A673 (cell line): Measurements from ENCODE around the gene VEGFB. TPM values are rescaled to one million over a fixed set of nuclear protein-coding genes. Genes with fewer than 3 reads are reported as not detected.

Source experiments
- BruUV-seq: library from RNA; stranded (reverse); fragments of 400-500 nt; replicated peaks from 2 replicates; lab custom pipeline; 2021; lab: Mats Ljungman, UMichigan
- CTCF ChIA-PET: fragments of 300-600 bp; sonication (Branson Sonifier 250); formaldehyde crosslinking; loops from one replicate; lab custom pipeline; 2022; ENCODE audit warnings: antibody characterized with exemption; lab: Charles Lee
- POLR2A ChIA-PET: fragments of 300-600 bp; sonication (Branson Sonifier 250); formaldehyde crosslinking; loops from one replicate; lab custom pipeline; 2022; ENCODE audit warnings: antibody characterized with exemption; ENCODE audit not compliant: low non-redundant PET; lab: Charles Lee
- DNase-seq: peaks from one replicate; pipeline ENCODE4 v3.0.0-alpha.2; 2015; ENCODE audit warnings: low spot score
- H3K27ac ChIP-seq: fragments of 200-600 bp; sonication (generic); 2 replicates; pipeline ENCODE4 v1.5.1; 2016; ENCODE audit warnings: mixed run types, low read depth, mild to moderate bottlenecking, mixed read lengths, antibody characterized with exemption, low read length; ENCODE audit not compliant: poor library complexity, severe bottlenecking
- H3K27me3 ChIP-seq: fragments of 200-600 bp; sonication (generic); replicated peaks from 2 replicates; pipeline ENCODE4 v1.6.1; 2017; ENCODE audit warnings: mixed run types, low read depth, mild to moderate bottlenecking, mixed read lengths, antibody characterized with exemption, low read length; ENCODE audit not compliant: insufficient read depth, poor library complexity
- H3K36me3 ChIP-seq: fragments of 200-600 bp; sonication (generic); 2 replicates; pipeline ENCODE4 v1.6.1; 2016; ENCODE audit warnings: mixed run types, mild to moderate bottlenecking, mixed read lengths, antibody characterized with exemption, low read length; ENCODE audit not compliant: insufficient read depth, poor library complexity, severe bottlenecking
- H3K4me1 ChIP-seq: fragments of 200-600 bp; sonication (generic); 2 replicates; pipeline ENCODE4 v1.6.1; 2017; ENCODE audit warnings: mixed run types, mild to moderate bottlenecking, mixed read lengths, antibody characterized with exemption, low read length; ENCODE audit not compliant: insufficient read depth, poor library complexity, severe bottlenecking
- H3K4me3 ChIP-seq: fragments of 200-600 bp; sonication (generic); 2 replicates; pipeline ENCODE4 v1.5.1; 2016; ENCODE audit warnings: low read depth, mixed run types, mild to moderate bottlenecking, mixed read lengths, low read length; ENCODE audit not compliant: poor library complexity, severe bottlenecking
- H3K9me3 ChIP-seq: fragments of 200-600 bp; sonication (generic); 2 replicates; pipeline ENCODE4 v1.6.1; 2016; ENCODE audit warnings: mixed run types, low read depth, mild to moderate bottlenecking, mixed read lengths, antibody characterized with exemption, low read length; ENCODE audit not compliant: poor library complexity, severe bottlenecking
- EZH2 ChIP-seq: fragments of 200-600 bp; sonication (generic); IDR thresholded peaks from 2 replicates; pipeline ENCODE4 v1.6.1; 2017; ENCODE audit warnings: borderline replicate concordance, low read depth, mild to moderate bottlenecking, mixed read lengths, antibody characterized with exemption, low read length; ENCODE audit not compliant: poor library complexity, severe bottlenecking
- intact Hi-C: fragments of 100-400 bp; cut with micrococcal nuclease; formaldehyde crosslinking; loops from one replicate; pipeline ENCODE4 v1.10.0; 2022; ENCODE audit not compliant: unreplicated experiment
- total RNA-seq: library from RNA; stranded (reverse); gene quantifications from 2 replicates; pipeline ENCODE4 v1.2.3, GENCODE V29; 2021
- TF ChIP-seq, protein P1 (sequence below): fragments of 300-800, 200-600 bp; sonication (generic); conservative IDR thresholded peaks from 2 replicates; pipeline ENCODE4 v1.5.1; 2017; ENCODE audit warnings: low read depth, mild to moderate bottlenecking, antibody characterized with exemption, low read length, moderate library complexity, mixed read lengths

The VEGFB gene
- total RNA-seq, 1 experiment from 2014 or later = 93.3 TPM

DNA sequence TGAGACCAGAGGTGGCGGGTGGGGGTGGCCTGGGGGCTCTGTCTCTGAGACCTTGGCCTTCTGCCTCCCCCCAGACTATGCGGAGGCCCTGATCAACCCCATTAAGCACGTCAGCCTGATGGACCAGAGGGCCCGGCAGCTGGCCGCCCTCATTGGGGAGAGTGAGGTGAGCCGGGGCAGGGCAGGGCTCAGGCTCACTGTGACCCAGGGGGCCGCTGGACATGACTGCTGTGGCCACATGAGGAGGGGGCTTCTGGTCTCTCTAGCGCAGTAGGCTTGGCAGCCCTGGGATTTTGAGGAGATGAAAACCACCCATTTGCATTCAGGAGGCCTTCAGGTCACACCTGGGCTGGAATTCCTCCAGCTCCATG lies 29.5 kb downstream of the VEGFB start:
- POLR2A ChIA-PET = no interaction called here
- CTCF ChIA-PET = interaction anchor here (0.5 kb wide), 1 partner anchor 22 kb away, joined by 5 read pairs; no protein-coding TSS in a partner anchor
- Histone ChIP-seq H3K27ac (no peak overlapping the region), H3K4me1 (peaks cover 9% of the 10 kb centered on the region), H3K27me3 (no peaks in the 10 kb centered on the region), H3K9me3 (no peaks in the 10 kb centered on the region), H3K36me3 (peaks cover 60% of the 10 kb centered on the region), H3K4me3 (no peak overlapping the region)
- TF ChIP-seq EZH2 = no peak
- TF ChIP-seq, protein P1, sequence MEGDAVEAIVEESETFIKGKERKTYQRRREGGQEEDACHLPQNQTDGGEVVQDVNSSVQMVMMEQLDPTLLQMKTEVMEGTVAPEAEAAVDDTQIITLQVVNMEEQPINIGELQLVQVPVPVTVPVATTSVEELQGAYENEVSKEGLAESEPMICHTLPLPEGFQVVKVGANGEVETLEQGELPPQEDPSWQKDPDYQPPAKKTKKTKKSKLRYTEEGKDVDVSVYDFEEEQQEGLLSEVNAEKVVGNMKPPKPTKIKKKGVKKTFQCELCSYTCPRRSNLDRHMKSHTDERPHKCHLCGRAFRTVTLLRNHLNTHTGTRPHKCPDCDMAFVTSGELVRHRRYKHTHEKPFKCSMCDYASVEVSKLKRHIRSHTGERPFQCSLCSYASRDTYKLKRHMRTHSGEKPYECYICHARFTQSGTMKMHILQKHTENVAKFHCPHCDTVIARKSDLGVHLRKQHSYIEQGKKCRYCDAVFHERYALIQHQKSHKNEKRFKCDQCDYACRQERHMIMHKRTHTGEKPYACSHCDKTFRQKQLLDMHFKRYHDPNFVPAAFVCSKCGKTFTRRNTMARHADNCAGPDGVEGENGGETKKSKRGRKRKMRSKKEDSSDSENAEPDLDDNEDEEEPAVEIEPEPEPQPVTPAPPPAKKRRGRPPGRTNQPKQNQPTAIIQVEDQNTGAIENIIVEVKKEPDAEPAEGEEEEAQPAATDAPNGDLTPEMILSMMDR = no peak
- no TSS peak for BruUV-seq
- intact Hi-C loops = no loop called here
- no peak for DNase-seq

DNA sequence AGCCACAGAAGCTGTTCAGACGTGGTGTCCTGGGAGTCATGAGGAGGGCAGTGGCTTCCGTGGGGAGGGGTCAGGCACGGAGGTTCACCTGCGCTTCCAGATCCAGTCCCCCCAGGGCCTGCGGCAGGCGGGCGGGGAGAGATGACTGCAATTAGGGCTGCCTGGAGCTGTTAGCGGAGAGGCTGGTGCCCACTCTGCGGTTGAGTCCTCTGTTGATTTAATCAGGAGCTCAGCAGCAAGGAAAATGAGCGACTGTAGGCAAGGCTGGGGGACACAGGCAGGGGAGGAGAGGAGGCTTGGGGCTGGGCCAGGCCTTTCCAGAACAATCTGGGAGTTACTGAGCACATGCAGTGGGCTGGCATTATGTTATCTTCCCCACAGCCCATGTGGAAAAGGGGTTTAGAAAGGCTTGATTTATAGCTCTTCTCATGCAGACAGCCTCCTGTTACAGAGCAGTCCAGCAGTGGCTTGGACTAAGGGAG lies 30.0 kb downstream of the VEGFB start:
- no peaks in the 10 kb centered on the region for H3K27me3 ChIP-seq
- DNase-seq = no peak
- H3K9me3 ChIP-seq = no peaks in the 10 kb centered on the region
- no TSS peak for BruUV-seq
- peaks cover 55% of the 10 kb centered on the region for H3K36me3 ChIP-seq
- intact Hi-C loops = no loop called here
- TF ChIP-seq, protein P1 = no peak
- TF ChIP-seq EZH2 = no peak
- POLR2A ChIA-PET = no interaction called here
- H3K4me3 ChIP-seq = no peak overlapping the region
- CTCF ChIA-PET = interaction anchor here (0.5 to 0.7 kb wide), 2 partner anchors 22 to 57 kb away, joined by 3 to 5 read pairs; no protein-coding TSS in a partner anchor
- H3K4me1 ChIP-seq = peaks cover 9% of the 10 kb centered on the region
- H3K27ac ChIP-seq = no peak overlapping the region

DNA sequence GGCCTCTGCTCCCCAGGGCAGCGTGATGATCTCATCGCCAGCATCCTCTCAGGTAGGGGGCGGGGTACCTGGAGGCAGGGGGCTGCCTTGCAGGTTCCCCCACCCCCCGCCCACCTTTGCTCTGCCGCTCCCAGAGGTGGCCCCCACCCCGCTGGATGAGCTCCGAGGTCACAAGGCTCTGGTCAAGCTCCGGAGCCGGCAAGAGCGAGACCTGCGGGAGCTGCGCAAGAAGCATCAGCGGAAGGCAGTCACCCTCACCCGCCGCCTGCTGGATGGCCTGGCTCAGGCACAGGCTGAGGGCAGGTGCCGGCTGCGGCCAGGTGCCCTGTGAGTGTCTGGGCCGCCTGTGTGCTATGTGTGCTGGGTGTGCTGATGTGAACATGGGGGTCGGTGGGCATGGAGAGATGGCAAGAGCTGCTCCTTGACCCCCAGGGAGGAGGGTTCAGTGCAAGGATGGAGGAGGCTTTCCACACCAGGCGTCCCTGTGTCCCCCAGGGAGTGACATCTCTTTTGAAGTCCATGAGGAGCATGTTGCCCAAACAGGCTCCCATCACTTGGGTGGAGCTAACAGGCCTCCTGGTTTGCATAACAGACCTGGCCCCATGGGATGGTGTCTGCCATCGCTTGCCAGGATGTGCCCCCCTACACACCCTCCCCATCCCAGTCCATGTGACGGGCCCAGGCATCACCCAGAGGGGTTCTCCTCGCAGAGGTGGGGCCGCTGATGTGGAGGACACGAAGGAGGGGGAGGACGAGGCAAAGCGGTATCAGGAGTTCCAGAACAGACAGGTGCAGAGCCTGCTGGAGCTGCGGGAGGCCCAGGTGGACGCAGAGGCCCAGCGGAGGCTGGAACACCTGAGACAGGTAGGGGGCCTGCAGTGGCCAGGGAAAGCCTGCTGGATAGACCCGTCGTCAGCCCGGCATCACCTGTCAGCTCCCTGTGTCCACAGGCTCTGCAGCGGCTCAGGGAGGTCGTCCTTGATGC lies 31.1 kb downstream of the VEGFB start:
- no peak overlapping the region for H3K4me3 ChIP-seq
- no peaks in the 10 kb centered on the region for H3K27me3 ChIP-seq
- peaks cover 9% of the 10 kb centered on the region for H3K4me1 ChIP-seq
- no peak overlapping the region for H3K27ac ChIP-seq
- DNase-seq = no peak
- intact Hi-C loops = no loop called here
- POLR2A ChIA-PET = no interaction called here
- no TSS peak for BruUV-seq
- CTCF ChIA-PET = interaction anchor here (0.7 kb wide), 1 partner anchor 58 kb away, joined by 3 read pairs; no protein-coding TSS in a partner anchor
- H3K36me3 ChIP-seq = peaks cover 44% of the 10 kb centered on the region
- H3K9me3 ChIP-seq = no peaks in the 10 kb centered on the region
- no peak for TF ChIP-seq EZH2
- TF ChIP-seq, protein P1 = no peak
